HG02852 (cell line): Measurements from ENCODE around the gene UBR1.
"Not testable (repeated sequence)": the region's sequence is repeated elsewhere in the genome, so short reads cannot be mapped to it uniquely, and the experiment has no call there.

ENCODE experiments used
- ATAC-seq: cut with Tn5 transposase; IDR thresholded peaks from one replicate; pipeline ENCODE4 v1.9.1; 2021; ENCODE audit warnings: mild to moderate bottlenecking, moderate library complexity; ENCODE audit not compliant: unreplicated experiment

Gene UBR1

DNA sequence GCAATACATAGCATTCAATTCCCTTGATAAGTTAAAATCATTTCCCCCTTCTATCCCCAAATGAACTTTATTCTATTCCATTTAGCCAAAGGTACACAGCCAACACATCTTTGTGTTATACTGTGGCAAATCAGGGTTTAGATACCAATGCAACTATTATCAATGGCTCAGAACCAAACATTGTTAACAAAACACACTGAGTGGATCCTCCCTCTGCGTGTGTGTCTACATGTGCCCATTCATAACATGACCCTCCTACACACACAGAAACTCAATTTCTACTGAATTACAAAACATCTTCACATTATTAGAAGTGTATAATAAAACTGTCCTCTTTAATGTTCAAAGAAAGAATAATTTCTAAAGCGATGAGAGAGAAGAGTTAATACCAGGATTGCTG is 186.5 kb downstream of the UBR1 start:
- ATAC-seq: no peak

DNA sequence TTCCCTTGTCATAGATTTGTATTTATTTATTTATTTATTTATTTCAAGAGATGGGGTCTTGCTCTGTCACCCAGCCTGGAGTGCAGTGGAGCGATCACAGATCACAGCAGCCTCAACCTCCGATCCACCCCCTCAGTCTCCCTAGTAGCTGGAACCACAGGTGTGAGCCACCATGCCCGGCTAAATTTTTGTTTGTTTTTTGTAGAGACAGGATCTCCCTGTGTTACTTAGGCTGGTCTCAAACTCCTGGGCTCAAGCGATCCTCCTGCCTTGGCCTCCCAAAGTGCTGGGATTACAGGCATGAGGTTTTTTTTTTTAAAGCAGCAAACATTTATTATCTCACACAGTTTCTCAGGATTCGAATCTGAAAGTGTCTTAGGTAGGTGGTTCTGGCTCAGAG is 187.8 kb downstream of the UBR1 start:
- no peak for ATAC-seq

DNA sequence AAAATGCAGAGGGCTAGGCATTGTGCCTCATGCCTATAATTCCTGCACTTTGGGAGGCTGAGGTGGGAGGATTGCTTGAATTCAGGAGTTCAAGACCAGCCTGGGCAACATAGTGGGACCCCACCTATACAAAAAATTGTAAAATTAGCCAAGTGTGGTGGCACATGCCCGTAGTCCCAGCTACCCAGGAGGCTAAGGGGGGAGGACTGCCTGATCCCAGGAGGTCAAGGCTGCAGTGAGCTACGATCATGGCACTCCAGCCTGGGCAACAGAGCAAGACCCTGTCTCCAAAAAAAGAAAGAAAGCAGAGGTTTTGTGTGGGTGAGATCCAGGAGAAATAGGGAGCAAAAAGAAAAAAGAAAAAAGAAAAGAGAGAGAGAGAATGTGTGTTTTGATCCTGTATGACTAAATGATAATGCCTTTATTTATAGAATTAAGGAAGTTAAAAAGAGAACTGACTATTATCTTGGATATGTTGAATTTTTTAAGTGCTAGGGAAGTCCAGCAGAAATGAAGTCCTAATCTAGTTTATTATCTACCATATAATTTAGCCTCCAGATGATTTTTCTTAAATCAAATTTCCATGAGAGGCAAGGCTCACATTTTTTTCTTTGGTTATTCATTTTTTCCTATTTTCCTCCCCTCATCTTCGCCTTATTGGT is 190.1 kb downstream of the UBR1 start:
- ATAC-seq: no peak

DNA sequence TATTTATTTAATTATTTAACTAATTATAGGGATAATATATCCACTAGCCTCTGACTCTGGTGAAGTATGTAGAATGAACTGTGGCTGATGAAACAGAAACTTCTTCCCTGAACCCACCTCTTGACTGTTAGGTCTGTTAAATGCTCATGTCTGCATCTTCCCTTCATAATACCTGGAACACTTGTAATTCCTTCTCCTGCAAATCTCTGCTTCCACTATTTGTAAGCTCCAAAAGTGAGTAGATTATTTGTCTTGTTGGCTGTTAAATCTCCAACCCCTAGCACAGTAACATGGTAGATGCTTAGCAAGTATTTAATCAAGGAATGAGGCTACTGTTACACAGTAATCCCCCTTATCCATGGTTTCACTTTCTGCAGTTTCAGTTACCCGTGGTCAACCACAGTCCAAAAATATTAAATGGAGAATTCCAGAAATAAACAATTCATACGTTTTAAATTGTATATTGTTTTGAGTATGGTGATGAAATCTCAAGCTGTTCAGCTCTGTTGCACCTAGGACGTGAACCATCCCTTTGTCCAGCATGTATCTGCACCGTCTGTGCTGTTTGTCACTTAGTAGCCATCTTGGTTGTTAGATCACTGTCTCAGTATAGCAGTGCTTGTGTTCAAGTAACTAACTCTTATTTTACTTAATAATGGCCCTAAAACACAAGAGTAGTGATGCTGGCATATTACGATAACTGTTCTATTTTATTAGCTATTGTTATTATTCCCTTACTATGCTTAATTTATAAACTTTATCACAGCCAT is 190.9 kb downstream of the UBR1 start:
- ATAC-seq: no peak

DNA sequence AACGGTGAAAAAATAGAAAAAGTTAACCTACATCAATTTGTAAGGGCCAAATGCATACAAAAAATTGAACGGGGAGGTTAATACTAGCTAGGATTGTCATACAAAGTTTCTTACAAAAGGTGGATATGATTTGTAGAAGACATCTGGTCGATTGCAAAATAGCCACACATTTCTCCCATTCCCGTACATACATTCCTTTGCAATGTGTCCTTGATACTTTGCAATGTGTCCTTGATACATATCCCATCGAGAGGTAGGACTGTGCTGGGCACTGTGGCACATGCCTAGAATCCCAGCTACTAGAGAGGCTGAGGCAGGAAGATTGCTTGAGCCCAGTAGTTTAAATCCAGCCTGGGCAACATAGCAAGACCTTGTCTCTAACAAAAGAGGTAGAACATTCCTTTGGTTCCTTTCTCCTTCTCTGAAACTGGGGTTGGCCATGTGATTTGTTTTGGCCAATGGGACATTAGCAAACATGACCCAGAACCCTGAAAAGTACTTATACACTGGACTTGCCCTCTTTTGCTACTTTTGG is 194.7 kb downstream of the UBR1 start:
- no peak for ATAC-seq

DNA sequence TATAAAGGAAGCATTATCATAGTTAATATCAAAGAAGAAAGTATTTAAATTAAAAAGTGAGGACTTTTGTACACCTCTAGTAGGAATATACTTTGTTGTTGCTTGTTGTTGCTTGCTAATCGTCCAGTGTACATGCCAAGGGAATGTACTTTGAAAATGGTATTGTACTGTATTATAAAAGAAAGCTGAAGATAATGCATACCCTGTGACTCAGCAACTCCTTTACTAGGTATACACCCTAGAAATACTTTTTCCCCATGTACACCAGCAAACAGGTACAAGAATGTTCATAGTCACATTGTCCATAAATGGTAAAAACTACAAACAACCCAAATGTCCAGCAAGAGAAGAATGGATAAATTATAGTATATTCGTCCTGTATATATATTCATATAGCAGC is 197.3 kb downstream of the UBR1 start:
- no peak for ATAC-seq

DNA sequence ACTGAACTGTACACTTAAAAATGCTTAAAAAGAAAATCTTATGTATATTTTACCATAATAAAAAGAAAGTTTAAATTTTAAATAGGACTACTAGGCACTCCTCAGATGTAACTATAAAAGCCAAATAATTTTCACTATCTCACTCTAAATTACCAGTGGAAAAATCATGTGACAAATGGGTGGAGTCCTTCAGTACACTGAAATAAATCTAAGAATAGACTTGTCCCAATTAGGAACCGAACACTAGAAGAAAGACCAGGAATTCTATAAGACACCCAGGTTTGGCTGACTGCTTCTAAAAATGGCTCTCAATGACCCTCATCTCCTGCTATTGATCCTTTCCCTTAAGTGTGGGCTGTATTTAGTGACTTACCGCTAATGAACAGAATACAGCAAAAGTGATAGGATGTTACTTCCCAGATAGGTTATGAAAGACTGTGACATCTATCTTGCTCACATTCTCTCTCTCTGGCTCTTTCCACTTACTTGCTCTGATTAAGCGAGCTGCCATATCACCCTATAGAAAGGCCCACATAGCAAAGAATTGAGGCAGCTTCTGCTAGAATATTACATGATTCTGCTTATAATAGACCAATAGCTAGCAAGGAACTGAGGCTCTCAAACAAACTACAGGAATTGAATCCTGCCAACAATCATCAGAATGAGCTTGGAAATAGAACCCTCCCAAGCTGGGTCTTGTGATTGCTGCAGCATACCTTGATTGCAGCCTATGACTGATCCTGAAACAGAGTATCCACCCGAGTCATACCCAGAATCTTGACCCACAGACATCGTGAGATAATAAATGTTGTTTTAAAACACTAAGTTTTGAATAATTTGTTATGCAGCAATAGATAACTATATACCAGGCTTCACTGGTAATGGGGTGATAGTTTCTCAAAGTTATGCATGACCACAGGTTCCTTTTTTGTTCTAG is 202.2 kb downstream of the UBR1 start:
- no peak for ATAC-seq

DNA sequence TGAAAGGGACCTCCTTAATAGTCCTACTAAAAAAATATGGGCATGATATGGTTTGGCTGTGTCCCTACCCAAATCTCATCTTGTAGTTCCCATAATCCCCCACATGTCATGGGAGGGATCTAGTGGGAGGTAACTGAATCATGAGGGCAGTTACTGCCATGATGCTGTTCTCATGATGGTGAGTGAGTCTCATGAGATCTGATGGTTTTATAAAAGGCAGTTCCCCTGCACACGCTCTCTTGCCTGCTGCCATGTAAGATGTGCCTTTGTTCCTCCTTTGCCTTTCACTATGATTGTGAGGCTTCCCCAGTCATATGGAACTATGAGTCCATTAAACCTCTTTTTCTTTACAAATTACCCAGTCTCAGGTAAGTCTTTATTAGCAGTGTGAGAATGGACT is 211.9 kb downstream of the UBR1 start:
- ATAC-seq: not testable (repeated sequence)
